ENCODE results near the gene HSCB. TPM values are rescaled to one million over a fixed set of nuclear protein-coding genes. Genes with fewer than 3 reads are reported as not detected.

HSCB gene
- total RNA-seq, 1 experiment from 2014 or later = 10.2 TPM

GRCh38 chr22:28728621-28729313, 13.1 kb upstream of the HSCB start:
- no peak for ATAC-seq
- ChIA-PET POLR2A (no interaction called here), CTCF (no interaction called here)
- H3K27ac ChIP-seq (ENCODE audit: low read length) = no peak overlapping the region
- BruUV-seq (replicated peaks) = no TSS peak
- in situ Hi-C loops (cut with HindIII; ENCODE audit: low pct_unique_long_range_greater_than_20kb, low sequenced_read_pairs) = no loop called here
- no peak overlapping the region for H3K4me3 ChIP-seq (ENCODE audit: low read depth in 2 of 2, low read length in 2 of 2)
- intact Hi-C loops (cut with micrococcal nuclease; ENCODE audit: unreplicated experiment) = no loop called here
- no peak for DNase-seq (ENCODE audit: low read depth, low spot score)
- no peaks in the 10 kb centered on the region for H3K27me3 ChIP-seq (ENCODE audit: control insufficient read depth, insufficient read depth, low read length)
- H3K9me3 ChIP-seq (ENCODE audit: control insufficient read depth, insufficient read depth, low read depth, low read length) = no peaks in the 10 kb centered on the region
- H3K4me1 ChIP-seq (ENCODE audit: control insufficient read depth, insufficient read depth, low read length) = no peaks in the 10 kb centered on the region
- no peaks in the 10 kb centered on the region for H3K36me3 ChIP-seq (ENCODE audit: control insufficient read depth, insufficient read depth, low read length)
- no peak for TF ChIP-seq CTCF (IDR thresholded peaks at IDR 0.05)

GRCh38 chr22:28730179-28730578, 11.7 kb upstream of the HSCB start:
- Histone ChIP-seq H3K27ac (ENCODE audit: low read length) (no peak overlapping the region), H3K4me1 (ENCODE audit: control insufficient read depth, insufficient read depth, low read length) (no peaks in the 10 kb centered on the region), H3K4me3 (ENCODE audit: low read depth in 2 of 2, low read length in 2 of 2) (no peak overlapping the region), H3K36me3 (ENCODE audit: control insufficient read depth, insufficient read depth, low read length) (no peaks in the 10 kb centered on the region; the same call in 1 of the 2 replicates), H3K9me3 (ENCODE audit: control insufficient read depth, insufficient read depth, low read depth, low read length) (no peaks in the 10 kb centered on the region), H3K27me3 (ENCODE audit: control insufficient read depth, insufficient read depth, low read length) (no peaks in the 10 kb centered on the region)
- no peak for TF ChIP-seq REST (IDR thresholded peaks at IDR 0.05; ENCODE audit: insufficient read depth in 1 of 2, low read depth in 2 of 2, low read length in 1 of 2)
- TF ChIP-seq SIN3A (IDR thresholded peaks at IDR 0.05; ENCODE audit: borderline replicate concordance, insufficient read depth, low read depth, low read length) = no peak
- no peak for TF ChIP-seq POLR2AphosphoS5 (IDR thresholded peaks at IDR 0.05; ENCODE audit: low read depth, low read length)
- no peak for TF ChIP-seq CTCF (IDR thresholded peaks at IDR 0.05)
- no peak for TF ChIP-seq TCF7L2 (IDR thresholded peaks at IDR 0.05; ENCODE audit: low read depth, low read length)
- ChIA-PET POLR2A (no interaction called here), CTCF (no interaction called here)
- in situ Hi-C loops (cut with HindIII; ENCODE audit: low pct_unique_long_range_greater_than_20kb, low sequenced_read_pairs) (no loop called here), intact Hi-C loops (cut with micrococcal nuclease; ENCODE audit: unreplicated experiment) (no loop called here)
- ATAC-seq (no peak), DNase-seq (ENCODE audit: low read depth, low spot score) (no peak)
- BruUV-seq (replicated peaks) = no TSS peak

Measured in Panc1 (cell line).